HG03095 (cell line): ENCODE results near the gene RASA1.
"Not testable (repeated sequence)": the region's sequence is repeated elsewhere in the genome, so short reads cannot be mapped to it uniquely, and the experiment has no call there.

ENCODE experiments used
- ATAC-seq: cut with Tn5 transposase; IDR thresholded peaks from one replicate; pipeline ENCODE4 v1.9.1; 2021; ENCODE audit warnings: moderate library complexity; ENCODE audit not compliant: unreplicated experiment

The RASA1 gene

GRCh38 chr5:87278590-87279100 is 11.0 kb downstream of the RASA1 start:
- no peak for ATAC-seq

GRCh38 chr5:87282269-87282668 is 14.6 kb downstream of the RASA1 start:
- no peak for ATAC-seq

- not testable (repeated sequence) for ATAC-seq
Observed at GRCh38 chr5:87287266-87287665, 19.6 kb downstream of the RASA1 start.

GRCh38 chr5:87298692-87299362 is 31.1 kb downstream of the RASA1 start:
- no peak for ATAC-seq

GRCh38 chr5:87300176-87300575 is 32.5 kb downstream of the RASA1 start:
- ATAC-seq: no peak

GRCh38 chr5:87300744-87301143 is 33.1 kb downstream of the RASA1 start:
- ATAC-seq: no peak

- ATAC-seq: no peak
Observed at GRCh38 chr5:87302061-87302460, 34.4 kb downstream of the RASA1 start.

- no peak for ATAC-seq
Observed at GRCh38 chr5:87303324-87303723, 35.6 kb downstream of the RASA1 start.

- not testable (repeated sequence) for ATAC-seq
Observed at GRCh38 chr5:87306090-87306489, 38.4 kb downstream of the RASA1 start.

GRCh38 chr5:87307796-87308423 is 40.2 kb downstream of the RASA1 start:
- ATAC-seq: peak; percentile 75

GRCh38 chr5:87311405-87312279 is 44.0 kb downstream of the RASA1 start:
- ATAC-seq: no peak

- ATAC-seq: no peak
Observed at GRCh38 chr5:87313216-87313615, 45.5 kb downstream of the RASA1 start.

GRCh38 chr5:87319469-87319868 is 51.8 kb downstream of the RASA1 start:
- ATAC-seq: no peak

GRCh38 chr5:87321605-87322004 is 53.9 kb downstream of the RASA1 start:
- ATAC-seq: no peak

GRCh38 chr5:87322381-87322780 is 54.7 kb downstream of the RASA1 start:
- no peak for ATAC-seq

- ATAC-seq: no peak
Observed at GRCh38 chr5:87327998-87328397, 60.3 kb downstream of the RASA1 start.

GRCh38 chr5:87329114-87329513 is 61.4 kb downstream of the RASA1 start:
- no peak for ATAC-seq

GRCh38 chr5:87339986-87340385 is 72.3 kb downstream of the RASA1 start:
- no peak for ATAC-seq

GRCh38 chr5:87340716-87341115 is 73.0 kb downstream of the RASA1 start:
- ATAC-seq: peak; percentile 99

GRCh38 chr5:87347272-87347671 is 79.6 kb downstream of the RASA1 start:
- ATAC-seq: no peak

GRCh38 chr5:87347841-87348240 is 80.2 kb downstream of the RASA1 start:
- ATAC-seq: no peak

- ATAC-seq: peak; percentile 91
Observed at GRCh38 chr5:87354496-87354895, 86.8 kb downstream of the RASA1 start.
